ENCODE measurements around the gene ANKRD44. TPM values are rescaled to one million over a fixed set of nuclear protein-coding genes. Genes with fewer than 3 reads are reported as not detected.
A peak's percentile ranks its signal among the peaks of the same experiment; 100 is the strongest.
"Not testable (repeated sequence)": the region's sequence is repeated elsewhere in the genome, so short reads cannot be mapped to it uniquely, and the experiment has no call there.

Gene ANKRD44
- total RNA-seq, 1 donor from 2014 or later = 6.9 TPM

DNA sequence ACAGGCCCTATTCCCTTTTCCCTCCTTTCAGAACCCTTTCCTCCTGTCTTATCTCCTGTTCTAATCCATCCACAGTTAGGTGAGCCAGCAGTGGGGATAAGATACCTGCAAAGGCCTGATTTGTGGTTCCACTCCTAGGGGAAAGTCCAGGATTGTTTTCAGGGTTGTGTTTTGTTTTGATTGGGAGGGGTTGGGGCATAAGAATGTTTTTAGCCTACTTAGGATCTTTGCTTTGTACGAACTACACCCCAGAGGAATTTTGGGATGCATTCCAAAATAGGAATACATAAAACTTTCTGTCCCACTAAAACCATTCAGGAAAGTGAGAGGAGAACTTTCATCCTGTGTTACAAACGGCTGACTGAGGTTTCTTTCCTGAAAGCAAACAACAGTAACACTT is 233.2 kb downstream of the ANKRD44 start:
- DNase-seq = no peak
- intact Hi-C loops (cut with micrococcal nuclease) = no loop called here
- ATAC-seq = peak; percentile 27

GRCh38 chr2:197076652-197077051 is 233.9 kb downstream of the ANKRD44 start:
- DNase-seq (no peak), ATAC-seq (no peak)
- intact Hi-C loops (cut with micrococcal nuclease) = no loop called here

DNA sequence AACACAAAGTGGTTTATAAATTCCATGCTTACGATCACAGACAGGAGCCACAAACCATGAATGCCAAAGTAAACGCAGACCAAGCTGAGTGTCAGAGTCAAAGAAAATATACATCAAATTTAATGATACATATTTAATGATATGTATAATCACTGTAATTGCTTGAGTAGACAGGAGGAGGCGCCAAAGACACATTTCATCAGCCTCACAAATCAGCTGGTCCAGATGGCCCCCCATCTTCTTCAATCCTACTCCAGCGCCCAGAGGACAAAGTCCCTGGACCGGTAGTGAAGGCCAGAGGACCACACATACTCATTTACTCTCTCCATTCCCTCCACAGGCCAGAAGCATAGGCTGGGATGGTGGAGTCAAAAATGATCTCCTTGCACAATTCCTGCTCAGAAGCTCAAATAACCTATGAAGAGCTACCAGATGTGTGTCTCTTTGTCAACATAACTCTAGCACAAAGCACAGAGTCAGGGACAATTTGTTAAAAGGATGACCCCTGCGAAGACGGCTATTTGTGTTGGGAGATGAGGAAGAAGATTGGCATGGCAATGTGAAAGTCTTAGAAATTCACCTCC is 234.7 kb downstream of the ANKRD44 start:
- no peak for DNase-seq
- ATAC-seq = no peak
- intact Hi-C loops (cut with micrococcal nuclease) = no loop called here

DNA sequence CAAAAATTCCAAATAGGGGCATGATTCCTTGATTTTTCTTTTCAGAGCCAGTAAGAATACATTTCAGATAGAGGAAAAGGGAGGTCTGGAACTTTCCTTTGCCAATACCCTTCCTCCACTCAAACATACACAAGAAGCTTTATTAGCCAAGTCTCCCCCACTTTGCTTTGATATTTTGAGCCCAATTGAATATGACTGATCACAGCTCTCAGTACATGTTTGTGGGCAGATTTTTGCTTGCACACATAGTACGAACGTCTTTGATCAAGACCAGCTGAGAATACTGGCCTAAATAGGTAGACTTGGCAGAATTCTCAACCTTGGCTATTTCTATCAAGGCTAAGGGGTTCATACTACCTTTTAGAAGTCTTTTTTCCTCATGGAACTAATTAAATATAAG is 235.3 kb downstream of the ANKRD44 start:
- DNase-seq (no peak), ATAC-seq (no peak)
- intact Hi-C loops (cut with micrococcal nuclease) = no loop called here

DNA sequence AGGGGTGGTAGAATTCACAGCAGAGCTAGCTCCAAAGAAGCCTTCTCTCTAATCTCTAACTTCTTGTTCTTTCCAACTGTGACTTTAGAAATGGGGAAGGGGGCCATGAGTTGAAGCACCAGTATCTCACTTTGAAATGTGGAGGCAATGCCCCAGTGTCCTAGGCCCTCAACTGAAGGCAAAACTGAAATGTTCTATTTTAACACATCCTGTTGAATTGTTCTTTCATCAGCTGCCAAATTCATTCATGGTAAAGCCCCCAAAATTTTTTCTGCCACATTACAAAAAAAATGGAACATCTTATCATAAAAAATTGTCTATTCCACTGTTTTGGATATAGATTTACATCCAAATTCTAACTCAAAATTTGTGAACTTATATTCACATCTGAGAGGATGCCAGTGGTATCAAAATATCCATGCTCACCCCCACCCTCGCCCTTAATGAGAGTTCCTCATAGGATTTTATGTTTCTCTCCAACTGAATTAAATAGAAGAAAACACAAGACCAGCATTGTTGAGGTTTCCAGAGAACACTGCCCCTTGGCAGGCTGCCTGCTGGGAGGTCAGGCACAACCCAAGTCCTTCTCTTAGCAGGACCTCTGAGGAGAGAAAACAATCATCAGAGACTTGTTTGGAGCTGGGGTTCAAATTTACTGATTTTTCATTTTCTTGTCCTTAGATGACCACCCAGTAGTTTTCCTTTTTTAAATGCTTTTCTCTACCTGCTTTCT is 236.7 kb downstream of the ANKRD44 start:
- ATAC-seq (peak; percentile 79), DNase-seq (peak; percentile 86)
- intact Hi-C loops (cut with micrococcal nuclease) = no loop called here

- ATAC-seq = no peak
- no peak for DNase-seq
- intact Hi-C loops (cut with micrococcal nuclease) = no loop called here
Observed at GRCh38 chr2:197073270-197073669, 237.3 kb downstream of the ANKRD44 start.

DNA sequence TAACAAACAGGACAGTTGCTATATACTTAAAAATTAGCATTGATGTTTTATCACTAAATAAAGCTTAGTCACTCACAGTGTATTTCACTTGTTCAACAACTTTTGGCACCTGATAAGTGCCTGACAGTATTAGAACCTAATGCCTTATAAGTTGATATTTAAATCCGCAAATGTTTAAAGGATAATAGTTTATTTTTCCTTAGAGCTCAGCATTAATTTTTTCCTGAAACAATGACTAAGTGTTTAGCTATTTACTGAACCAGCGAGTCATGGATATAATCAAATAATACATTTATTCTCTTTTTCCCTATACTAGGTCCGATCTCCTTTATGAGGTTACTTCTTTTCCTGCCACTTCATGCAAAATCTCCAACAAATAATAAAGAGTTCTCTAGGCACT is 238.0 kb downstream of the ANKRD44 start:
- ATAC-seq (no peak), DNase-seq (no peak)
- intact Hi-C loops (cut with micrococcal nuclease) = no loop called here

- intact Hi-C loops (cut with micrococcal nuclease) = no loop called here
- DNase-seq (no peak), ATAC-seq (no peak)
Observed at GRCh38 chr2:197071790-197072436, 238.7 kb downstream of the ANKRD44 start.

DNA sequence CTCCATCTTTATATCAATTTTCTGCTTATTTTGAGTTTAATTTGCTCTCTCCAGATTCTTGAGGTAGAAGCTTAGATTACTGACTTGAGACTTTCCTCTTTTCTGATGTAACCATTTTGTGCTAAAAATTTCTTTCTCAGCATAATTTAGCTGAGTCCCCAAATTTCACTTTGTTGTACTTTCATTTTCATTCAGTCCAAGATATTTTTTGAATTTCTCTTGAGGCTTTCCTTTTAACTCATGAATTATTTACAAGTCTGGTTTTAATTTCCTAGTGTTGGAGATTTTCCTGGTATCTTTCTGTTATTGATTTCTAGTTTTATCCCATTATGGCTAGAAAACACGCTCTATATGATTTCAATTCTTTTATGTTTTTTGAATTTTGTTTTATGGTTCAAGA is 239.4 kb downstream of the ANKRD44 start:
- ATAC-seq = no peak
- intact Hi-C loops (cut with micrococcal nuclease) = no loop called here

DNA sequence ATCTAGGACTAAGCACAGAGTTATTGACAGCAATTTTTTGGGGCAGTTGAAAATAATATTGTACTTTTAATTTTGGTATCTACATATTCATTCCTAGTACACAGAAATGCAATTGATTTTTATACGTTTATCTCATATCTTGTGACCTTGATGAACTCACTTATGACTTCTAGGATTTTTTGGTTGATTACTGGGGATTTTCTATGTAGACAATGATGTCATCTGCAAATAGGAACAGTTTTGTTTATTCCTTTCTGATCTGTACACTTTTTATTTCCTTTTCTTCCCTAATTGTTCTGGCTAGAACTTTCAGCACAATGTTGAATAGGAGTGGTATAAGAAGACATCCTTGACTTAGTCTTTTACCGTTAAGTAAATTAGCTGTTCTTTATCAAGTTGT is 240.6 kb downstream of the ANKRD44 start:
- DNase-seq = no peak
- intact Hi-C loops (cut with micrococcal nuclease) = no loop called here
- no peak for ATAC-seq

More for the DNA sequence above, 239.4 kb downstream of the ANKRD44 start:
- no peak for DNase-seq

GRCh38 chr2:197062574-197062973 is 248.0 kb downstream of the ANKRD44 start:
- intact Hi-C loops (cut with micrococcal nuclease); ATAC-seq; DNase-seq: not testable (repeated sequence)

DNA sequence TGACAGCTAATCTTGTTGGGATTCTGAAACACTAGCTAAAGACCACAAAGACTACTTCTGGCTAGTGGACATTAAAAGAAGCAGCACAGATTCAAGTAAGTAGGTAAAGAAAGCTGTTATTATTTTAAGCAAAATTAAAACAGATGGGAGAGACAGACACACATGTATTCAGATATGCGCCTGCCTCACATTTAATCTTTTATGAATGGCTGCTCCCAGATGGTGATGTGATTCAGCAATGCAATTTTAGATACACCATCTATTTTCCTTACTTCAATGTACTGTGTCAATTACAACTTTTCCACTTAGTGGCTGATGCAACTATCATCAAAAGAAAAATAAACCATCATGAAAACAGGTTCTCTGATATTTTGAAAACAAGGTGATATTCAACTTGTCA is 251.1 kb downstream of the ANKRD44 start:
- no peak for ATAC-seq
- no peak for DNase-seq
- intact Hi-C loops (cut with micrococcal nuclease) = no loop called here

DNA sequence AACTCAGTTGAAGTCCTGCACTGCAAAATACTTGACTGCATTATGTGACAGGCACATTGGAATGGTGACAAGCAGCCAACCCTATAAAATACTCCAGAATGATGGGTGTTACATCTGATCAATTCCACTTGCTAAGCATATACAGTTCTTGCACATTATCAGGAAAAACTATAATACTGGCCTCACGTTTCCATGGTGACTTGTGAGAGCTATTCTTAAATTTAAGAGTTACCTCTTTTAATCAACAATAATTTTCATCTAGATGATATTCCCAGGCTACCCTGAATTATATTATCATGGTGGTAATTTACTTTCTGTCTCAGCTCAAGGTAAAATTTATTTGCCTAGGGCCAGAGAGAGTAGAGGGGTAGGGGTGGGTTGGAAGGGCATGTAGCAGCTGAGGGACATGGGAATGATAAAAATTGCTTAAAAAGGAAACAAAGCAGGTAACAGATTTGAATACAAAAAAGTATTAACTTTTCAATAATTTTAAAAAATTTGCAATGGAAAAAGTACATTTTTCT is 251.7 kb downstream of the ANKRD44 start:
- intact Hi-C loops (cut with micrococcal nuclease) = no loop called here
- ATAC-seq (no peak), DNase-seq (no peak)

DNA sequence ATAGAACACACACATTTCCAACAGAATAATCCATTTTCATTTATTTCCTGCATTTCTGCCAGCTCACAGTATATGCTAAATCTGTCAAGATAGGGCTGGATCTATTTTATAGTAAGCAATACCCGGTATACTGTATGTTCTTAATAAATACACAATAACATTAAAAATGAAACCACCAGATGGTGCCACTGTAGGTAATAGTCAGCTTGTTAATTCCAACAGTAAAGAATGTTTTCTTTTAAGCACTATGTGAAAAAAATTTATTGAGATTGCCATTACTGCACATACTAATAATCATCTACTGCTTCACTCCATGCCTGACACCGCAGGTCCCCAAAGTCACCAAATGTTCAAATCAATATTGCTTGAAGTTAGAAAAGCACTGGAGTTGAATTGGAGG is 252.6 kb downstream of the ANKRD44 start:
- no peak for ATAC-seq
- no peak for DNase-seq

DNA sequence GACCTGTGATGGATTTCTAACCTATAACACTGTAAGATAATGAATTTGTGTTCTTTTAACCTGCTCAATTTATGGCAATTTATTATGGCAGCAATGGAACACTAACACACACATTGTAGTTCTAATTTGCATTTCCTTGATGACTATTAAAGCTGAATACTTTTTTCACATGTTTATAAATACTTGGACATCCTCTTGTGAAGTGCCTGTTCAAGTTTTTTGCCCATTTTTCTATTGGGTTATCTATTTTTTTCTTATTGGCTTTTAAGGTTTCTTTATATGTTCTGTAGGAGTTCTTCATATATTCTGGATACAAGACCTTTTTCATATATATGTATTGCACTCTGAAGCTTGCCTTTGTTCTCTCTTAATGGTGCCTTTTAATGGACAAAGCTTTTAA is 255.5 kb downstream of the ANKRD44 start:
- intact Hi-C loops (cut with micrococcal nuclease) = no loop called here
- DNase-seq = no peak
- no peak for ATAC-seq

More for the DNA sequence above, 252.6 kb downstream of the ANKRD44 start:
- intact Hi-C loops (cut with micrococcal nuclease) = no loop called here

GRCh38 chr2:197054437-197054836 is 256.1 kb downstream of the ANKRD44 start:
- ATAC-seq (no peak), DNase-seq (no peak)
- intact Hi-C loops (cut with micrococcal nuclease) = no loop called here

DNA sequence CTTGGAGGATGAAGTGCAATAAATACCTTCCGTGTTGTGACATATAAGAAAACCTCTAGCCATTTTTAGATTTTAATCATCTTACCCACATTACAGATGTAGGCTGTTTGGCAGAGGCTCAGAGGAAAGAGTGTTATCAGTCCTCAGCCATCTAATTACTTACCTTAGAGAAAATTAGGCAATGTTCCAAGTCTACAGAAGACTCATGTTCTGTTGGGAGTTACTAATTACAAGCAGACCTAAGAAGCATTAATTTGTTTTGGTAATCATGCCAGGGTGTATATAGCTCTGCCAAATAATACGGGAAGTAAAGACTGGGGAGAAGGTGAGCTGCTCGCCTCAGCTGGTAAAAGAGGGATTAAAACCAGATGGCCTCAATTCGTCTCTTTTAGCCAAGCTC is 258.2 kb downstream of the ANKRD44 start:
- DNase-seq (no peak), ATAC-seq (no peak)
- intact Hi-C loops (cut with micrococcal nuclease) = no loop called here

DNA sequence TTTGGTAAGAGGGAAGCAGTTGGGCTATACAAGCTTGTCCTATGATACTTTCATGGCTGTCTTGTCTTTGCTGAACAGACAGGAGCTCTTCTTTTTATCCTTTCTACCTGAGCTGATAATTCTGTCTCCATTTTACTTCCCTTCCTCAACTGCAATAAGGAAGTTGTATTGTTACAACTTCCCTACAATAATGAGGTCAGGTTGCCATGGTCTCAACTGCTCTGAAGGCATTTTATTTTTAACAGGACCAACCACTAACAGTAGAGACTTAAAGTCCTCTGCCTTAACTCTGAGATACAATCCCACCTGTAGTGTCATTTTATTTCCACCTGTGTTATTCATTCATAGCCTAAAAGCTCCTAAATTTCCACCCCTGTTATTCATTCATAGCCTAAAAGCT is 265.5 kb downstream of the ANKRD44 start:
- intact Hi-C loops (cut with micrococcal nuclease) = no loop called here
- DNase-seq (no peak), ATAC-seq (no peak)

GRCh38 chr2:197042739-197043196 is 267.8 kb downstream of the ANKRD44 start:
- intact Hi-C loops (cut with micrococcal nuclease) = no loop called here
- ATAC-seq = no peak

DNA sequence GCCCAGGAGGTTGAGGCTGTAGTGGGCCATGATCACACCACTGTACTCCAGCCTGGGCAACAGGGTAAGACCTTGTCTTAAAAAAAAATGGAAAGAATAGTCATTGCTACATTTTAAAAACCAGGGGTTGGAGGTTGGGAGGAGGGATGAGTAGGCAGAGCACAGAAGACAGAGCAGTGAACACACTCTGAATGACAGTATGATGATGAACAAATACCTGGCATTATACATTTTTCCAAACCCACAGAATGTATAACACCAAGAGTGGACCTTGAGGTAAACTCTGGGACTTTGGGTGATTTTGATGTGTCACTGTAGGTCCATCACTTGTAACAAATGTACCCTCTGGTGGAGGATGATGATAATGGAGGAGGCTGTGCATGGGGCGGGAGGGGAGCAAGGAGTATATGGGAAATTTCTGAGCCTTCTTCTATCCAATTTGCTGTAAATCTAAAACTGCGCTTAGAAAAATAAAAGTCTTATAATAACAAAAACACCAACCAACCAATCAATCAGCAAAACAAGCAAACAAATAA is 272.6 kb downstream of the ANKRD44 start:
- DNase-seq (no peak), ATAC-seq (no peak)
- intact Hi-C loops (cut with micrococcal nuclease) = no loop called here

More at GRCh38 chr2:197042739-197043196, 267.8 kb downstream of the ANKRD44 start:
- DNase-seq = no peak
